Immature natural killer cell (primary cell): ENCODE data around the gene LSM14A. TPM values are rescaled to one million over a fixed set of nuclear protein-coding genes. Genes with fewer than 3 reads are reported as not detected.
"Not testable (repeated sequence)": the region's sequence is repeated elsewhere in the genome, so short reads cannot be mapped to it uniquely, and the experiment has no call there.

ENCODE experiments used
- DNase-seq, 3 donors: peaks; one replicate each; pipeline ENCODE4 v3.0.0; 2022; ENCODE audit warnings: mixed read lengths in 1 of 3
- H3K27ac Mint-ChIP-seq, 6 donors: one replicate each; pipeline ENCODE4 v1.8.0; 2020; ENCODE audit warnings: mixed read lengths in 6 of 6, mild to moderate bottlenecking in 5 of 6, inconsistent platforms in 4 of 6, moderate library complexity in 3 of 6
- H3K27me3 Mint-ChIP-seq, 3 donors: one replicate each; pipeline ENCODE4 v1.8.0; 2020 to 2021; ENCODE audit warnings: low read depth in 3 of 3, mild to moderate bottlenecking in 3 of 3, mixed read lengths in 3 of 3, moderate library complexity in 3 of 3, inconsistent platforms in 1 of 3
- H3K36me3 Mint-ChIP-seq, 3 donors: one replicate each; pipeline ENCODE4 v1.8.0; 2020; ENCODE audit warnings: mixed read lengths in 3 of 3, inconsistent platforms in 2 of 3, mild to moderate bottlenecking in 2 of 3
- H3K4me1 Mint-ChIP-seq, 2 donors: one replicate each; pipeline ENCODE4 v1.8.0; 2020; ENCODE audit warnings: inconsistent platforms in 2 of 2, mild to moderate bottlenecking in 2 of 2, mixed read lengths in 2 of 2, moderate library complexity in 1 of 2
- H3K4me3 Mint-ChIP-seq, 5 donors: one replicate each; pipeline ENCODE4 v1.8.0; 2020; ENCODE audit warnings: mild to moderate bottlenecking in 5 of 5, mixed read lengths in 5 of 5, inconsistent platforms in 3 of 5, moderate library complexity in 3 of 5
- H3K9me3 Mint-ChIP-seq, 6 donors: one replicate each; pipeline ENCODE4 v1.8.0; 2020; ENCODE audit warnings: mild to moderate bottlenecking in 6 of 6, mixed read lengths in 6 of 6, inconsistent platforms in 4 of 6, moderate library complexity in 3 of 6
- polyA plus RNA-seq, 3 donors: library from polyadenylated mRNA; unstranded; fragments of 300-500 nt; fragmentation: Illumina TruSeq; gene quantifications; one replicate each; pipeline ENCODE4 v1.2.3, GENCODE V29; 2021

Gene LSM14A
- polyA plus RNA-seq, 3 donors from 2014 or later = 120 to 175 (median 157) TPM

- Mint-ChIP-seq H3K9me3 (peaks cover 0 to 1% (median 0%) of the 10 kb centered on the region in 6 donors), H3K4me1 (no peaks in the 10 kb centered on the region), H3K36me3 (no peaks in the 10 kb centered on the region), H3K4me3 (no peak overlapping the region), H3K27me3 (peaks cover 0 to 4% (median 4%) of the 10 kb centered on the region in 3 donors), H3K27ac (no peak overlapping the region)
- DNase-seq = no peak
These were observed 74.0 kb downstream of the LSM14A start for GRCh38 chr19:34246340-34246739.

GRCh38 chr19:34248941-34249340, 76.6 kb downstream of the LSM14A start:
- Mint-ChIP-seq H3K4me3 (no peak overlapping the region), H3K36me3 (no peaks in the 10 kb centered on the region), H3K9me3 (peaks cover 0 to 1% (median 0%) of the 10 kb centered on the region in 6 donors), H3K4me1 (peaks cover 2 to 4% of the 10 kb centered on the region in 2 donors), H3K27me3 (peaks cover 0 to 5% (median 2%) of the 10 kb centered on the region in 3 donors), H3K27ac (peak overlapping the region in 1 of 6 donors; percentile 22)
- DNase-seq = no peak

- peak overlapping the region; percentile 90 to 100 (median 99) for H3K4me3 Mint-ChIP-seq
- H3K36me3 Mint-ChIP-seq, H3K9me3 Mint-ChIP-seq, DNase-seq: not testable (repeated sequence)
- H3K4me1 Mint-ChIP-seq = peaks cover 14 to 26% of the 10 kb centered on the region in 2 donors
- peaks cover 0 to 12% (median 5%) of the 10 kb centered on the region in 3 donors for H3K27me3 Mint-ChIP-seq
- H3K27ac Mint-ChIP-seq = peak overlapping the region in 4 of 6 donors; percentile 89 to 99 (median 98)
These were observed 80.9 kb downstream of the LSM14A start for GRCh38 chr19:34253167-34253566.

GRCh38 chr19:34253681-34254045, 81.4 kb downstream of the LSM14A start:
- H3K4me1 Mint-ChIP-seq = peaks cover 14 to 26% of the 10 kb centered on the region in 2 donors
- not testable (repeated sequence) for H3K9me3 Mint-ChIP-seq, H3K36me3 Mint-ChIP-seq, DNase-seq
- H3K4me3 Mint-ChIP-seq = peak overlapping the region; percentile 90 to 100 (median 99)
- peak overlapping the region; percentile 89 to 99 (median 98) for H3K27ac Mint-ChIP-seq
- H3K27me3 Mint-ChIP-seq = peaks cover 0 to 12% (median 6%) of the 10 kb centered on the region in 3 donors

- no peaks in the 10 kb centered on the region for H3K36me3 Mint-ChIP-seq
- H3K9me3 Mint-ChIP-seq = peaks cover 0 to 1% (median 0%) of the 10 kb centered on the region in 6 donors
- H3K27me3 Mint-ChIP-seq = peaks cover 0 to 12% (median 6%) of the 10 kb centered on the region in 3 donors
- H3K4me1 Mint-ChIP-seq = peaks cover 14 to 27% of the 10 kb centered on the region in 2 donors
- peak within 1 kb of the TSS; percentile 89 to 99 (median 98) for H3K27ac Mint-ChIP-seq
- H3K4me3 Mint-ChIP-seq = peak within 1 kb of the TSS; percentile 90 to 100 (median 99)
- peak; percentile 79 to 82 (median 79) for DNase-seq
These were observed 81.9 kb downstream of the LSM14A start, which contains the start of gene GARRE1 for GRCh38 chr19:34254046-34254697. TSS of gene GARRE1 (plus strand) at chr19:34254554. CDS start at chr19:34300474, 45,920 bp downstream.

GRCh38 chr19:34254698-34255432, 82.6 kb downstream of the LSM14A start:
- Mint-ChIP-seq H3K36me3 (no peaks in the 10 kb centered on the region), H3K4me3 (peak overlapping the region; percentile 83 to 91 (median 85)), H3K27ac (peak overlapping the region; percentile 26 to 91 (median 82)), H3K27me3 (peaks cover 0 to 12% (median 6%) of the 10 kb centered on the region in 3 donors), H3K4me1 (peaks cover 14 to 32% of the 10 kb centered on the region in 2 donors), H3K9me3 (peaks cover 0 to 1% (median 0%) of the 10 kb centered on the region in 6 donors)
- peak; percentile 57 to 64 (median 59) for DNase-seq

GRCh38 chr19:34255546-34255945, 83.2 kb downstream of the LSM14A start:
- peak overlapping the region; percentile 26 to 91 (median 82) for H3K27ac Mint-ChIP-seq
- no peak for DNase-seq
- H3K27me3 Mint-ChIP-seq = peaks cover 0 to 12% (median 6%) of the 10 kb centered on the region in 3 donors
- H3K4me1 Mint-ChIP-seq = peaks cover 14 to 32% of the 10 kb centered on the region in 2 donors
- no peaks in the 10 kb centered on the region for H3K36me3 Mint-ChIP-seq
- peak overlapping the region; percentile 83 to 91 (median 85) for H3K4me3 Mint-ChIP-seq
- H3K9me3 Mint-ChIP-seq = no peaks in the 10 kb centered on the region

- no peak for DNase-seq
- Mint-ChIP-seq H3K36me3 (no peaks in the 10 kb centered on the region), H3K9me3 (no peaks in the 10 kb centered on the region), H3K27me3 (peaks cover 2 to 12% (median 6%) of the 10 kb centered on the region in 3 donors), H3K4me1 (peaks cover 20 to 32% of the 10 kb centered on the region in 2 donors), H3K4me3 (peak overlapping the region in 2 of 5 donors; percentile 1 to 29), H3K27ac (peak overlapping the region in 1 of 6 donors; percentile 30)
These were observed 84.7 kb downstream of the LSM14A start for GRCh38 chr19:34256835-34257558.

GRCh38 chr19:34257559-34257924, 85.2 kb downstream of the LSM14A start:
- Mint-ChIP-seq H3K27ac (peak overlapping the region in 1 of 6 donors; percentile 30), H3K4me3 (peak overlapping the region in 1 of 5 donors; percentile 1), H3K9me3 (no peaks in the 10 kb centered on the region), H3K36me3 (no peaks in the 10 kb centered on the region), H3K27me3 (peaks cover 2 to 12% (median 6%) of the 10 kb centered on the region in 3 donors), H3K4me1 (peaks cover 20 to 32% of the 10 kb centered on the region in 2 donors)
- DNase-seq = no peak

- H3K4me3 Mint-ChIP-seq = no peak overlapping the region
These were observed 87.2 kb downstream of the LSM14A start for GRCh38 chr19:34259367-34260095.

GRCh38 chr19:34260771-34261173, 88.5 kb downstream of the LSM14A start:
- Mint-ChIP-seq H3K36me3 (peaks cover 0 to 5% (median 0%) of the 10 kb centered on the region in 3 donors), H3K4me3 (no peak overlapping the region), H3K27me3 (peaks cover 1 to 2% (median 2%) of the 10 kb centered on the region in 3 donors), H3K27ac (peak overlapping the region in 2 of 6 donors; percentile 23 to 67), H3K9me3 (no peaks in the 10 kb centered on the region), H3K4me1 (peaks cover 14 to 36% of the 10 kb centered on the region in 2 donors)
- no peak for DNase-seq

More at GRCh38 chr19:34259367-34260095, 87.2 kb downstream of the LSM14A start:
- peaks cover 19 to 31% of the 10 kb centered on the region in 2 donors for H3K4me1 Mint-ChIP-seq
- H3K27me3 Mint-ChIP-seq = peaks cover 2 to 9% (median 4%) of the 10 kb centered on the region in 3 donors
- no peak for DNase-seq
- H3K9me3 Mint-ChIP-seq = no peaks in the 10 kb centered on the region
- H3K27ac Mint-ChIP-seq = peak overlapping the region in 2 of 6 donors; percentile 17 to 36
- peaks cover 0 to 4% (median 0%) of the 10 kb centered on the region in 3 donors for H3K36me3 Mint-ChIP-seq

GRCh38 chr19:34261334-34262109, 89.2 kb downstream of the LSM14A start:
- no peak for DNase-seq
- Mint-ChIP-seq H3K27me3 (peaks cover 1 to 2% (median 2%) of the 10 kb centered on the region in 3 donors), H3K4me1 (peaks cover 14 to 40% of the 10 kb centered on the region in 2 donors), H3K27ac (peak overlapping the region in 2 of 6 donors; percentile 7 to 67), H3K36me3 (peaks cover 0 to 7% (median 0%) of the 10 kb centered on the region in 3 donors), H3K4me3 (no peak overlapping the region), H3K9me3 (no peaks in the 10 kb centered on the region)
